OCI-M2 (cell line): ENCODE data around the gene ZKSCAN2.

Experiments used
- DNase-seq: peaks from one replicate; lab custom pipeline; 2025; ENCODE audit not compliant: unreplicated experiment; lab: John Stamatoyannopoulos, UW

The ZKSCAN2 gene

DNA sequence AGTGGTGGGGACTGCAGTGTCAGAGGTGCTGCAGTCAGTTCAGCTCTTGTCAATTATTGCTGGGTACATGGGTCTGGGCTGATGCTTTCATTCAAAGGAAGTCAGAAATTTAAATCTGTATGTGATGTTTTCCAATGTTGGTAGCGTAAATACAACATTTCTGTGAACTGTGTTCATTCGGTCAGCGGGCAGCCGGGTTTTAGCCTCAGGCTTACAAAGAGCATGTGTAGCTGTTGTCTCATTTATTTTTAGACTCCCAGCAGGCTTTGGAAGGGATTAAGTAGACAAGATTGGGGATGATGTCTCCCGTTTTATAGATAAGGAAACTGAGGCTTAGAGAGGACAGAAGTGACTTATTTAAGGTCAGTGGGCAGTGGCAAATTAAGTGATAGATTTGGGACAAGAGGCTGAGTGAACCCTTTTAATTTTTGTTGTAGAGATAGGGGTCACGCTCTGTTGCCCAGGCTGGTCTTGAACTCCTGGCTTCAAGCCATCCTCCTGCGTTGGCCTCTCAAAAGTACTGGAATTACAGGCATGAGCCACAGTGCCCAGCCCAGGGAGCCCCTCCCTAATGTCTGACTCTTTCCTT lies 32.8 kb downstream of the ZKSCAN2 start:
- no peak for DNase-seq

DNA sequence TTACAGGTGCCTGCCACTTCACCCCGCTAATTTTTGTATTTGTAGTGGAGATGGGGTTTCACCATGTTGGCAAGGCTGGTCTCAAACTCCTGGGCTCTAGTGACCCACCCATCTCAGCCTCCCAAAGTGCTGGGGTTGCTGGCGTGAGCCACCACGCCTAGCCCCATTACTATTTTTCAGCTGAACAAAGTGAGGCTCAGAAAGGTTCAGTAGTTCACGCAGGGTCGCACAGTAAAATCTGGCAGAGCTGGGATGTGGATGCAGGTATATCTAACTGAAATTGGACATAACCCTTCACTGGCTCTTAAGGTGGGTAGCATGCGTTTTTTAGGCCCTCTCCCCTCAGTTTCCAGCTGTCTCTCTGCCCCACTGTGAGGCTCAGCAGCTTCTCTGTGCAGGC lies 33.7 kb downstream of the ZKSCAN2 start:
- DNase-seq = no peak

DNA sequence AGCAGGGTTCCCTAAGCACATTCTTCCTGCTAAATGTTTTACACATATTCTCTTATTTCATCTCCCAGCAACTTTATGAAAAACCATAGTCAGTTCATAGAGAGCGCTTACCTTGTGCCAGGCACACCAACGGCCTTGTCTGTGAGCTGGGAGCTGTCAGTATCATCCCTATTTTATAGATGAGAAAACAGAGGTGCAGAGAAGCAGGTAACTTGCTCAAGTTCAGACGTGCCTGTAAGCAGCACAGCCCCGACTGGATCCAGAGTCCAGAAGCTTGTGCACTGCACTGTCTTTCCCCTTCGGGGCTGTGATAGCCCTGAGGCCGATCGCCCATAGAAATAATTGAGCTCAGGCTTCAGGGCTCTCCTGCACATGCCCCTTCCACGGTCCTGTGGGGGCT lies 34.7 kb downstream of the ZKSCAN2 start:
- no peak for DNase-seq

DNA sequence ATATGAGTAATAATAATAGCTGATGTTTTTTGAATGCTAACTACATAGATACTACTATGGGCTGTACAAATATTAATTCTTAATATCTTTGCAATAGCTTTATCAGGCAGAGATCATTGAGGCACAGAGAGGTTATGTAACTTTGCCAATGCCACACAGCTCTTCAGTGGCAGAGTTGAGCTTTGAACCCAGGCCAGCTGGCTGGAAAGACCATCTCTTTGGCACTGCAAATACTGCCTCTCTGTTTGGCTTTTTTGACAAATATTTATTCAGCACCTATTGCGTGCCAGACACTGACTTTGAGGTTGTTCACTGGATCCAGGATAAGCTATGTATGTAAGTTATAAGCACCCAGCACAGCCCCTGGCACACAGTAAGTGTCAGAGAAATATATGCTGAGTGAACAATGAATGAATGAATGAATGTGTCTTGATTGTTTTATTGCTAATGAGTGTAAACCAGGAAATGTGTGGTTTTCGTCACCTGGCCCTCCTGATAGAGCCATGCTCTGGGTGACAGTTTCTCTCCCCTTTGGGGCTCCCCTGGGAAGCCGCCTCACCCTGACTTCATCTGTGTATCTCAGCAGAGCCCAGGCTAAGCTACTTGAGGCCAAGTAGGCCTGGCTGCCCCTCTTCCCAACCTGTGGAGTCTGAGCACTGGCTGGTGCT lies 38.4 kb downstream of the ZKSCAN2 start:
- no peak for DNase-seq

DNA sequence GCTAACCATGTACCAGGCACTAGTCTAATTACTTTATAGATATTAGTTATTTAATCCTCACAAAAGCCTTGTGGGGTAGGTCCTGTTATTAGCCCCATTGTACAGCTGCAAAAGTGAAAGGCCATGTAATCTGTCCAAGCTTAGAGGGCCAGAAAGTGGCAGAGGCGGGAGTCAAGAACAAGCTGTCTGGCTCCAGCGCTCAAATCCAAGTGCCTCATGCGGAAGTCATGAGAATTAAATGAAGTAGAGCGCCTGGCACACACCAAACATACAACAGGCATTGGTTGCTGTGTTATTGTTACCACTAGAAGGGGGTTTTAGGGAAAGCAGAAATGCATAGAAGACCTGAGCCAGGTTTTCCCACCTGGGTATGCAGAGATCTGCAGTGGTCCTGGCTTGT lies 39.7 kb downstream of the ZKSCAN2 start:
- no peak for DNase-seq

DNA sequence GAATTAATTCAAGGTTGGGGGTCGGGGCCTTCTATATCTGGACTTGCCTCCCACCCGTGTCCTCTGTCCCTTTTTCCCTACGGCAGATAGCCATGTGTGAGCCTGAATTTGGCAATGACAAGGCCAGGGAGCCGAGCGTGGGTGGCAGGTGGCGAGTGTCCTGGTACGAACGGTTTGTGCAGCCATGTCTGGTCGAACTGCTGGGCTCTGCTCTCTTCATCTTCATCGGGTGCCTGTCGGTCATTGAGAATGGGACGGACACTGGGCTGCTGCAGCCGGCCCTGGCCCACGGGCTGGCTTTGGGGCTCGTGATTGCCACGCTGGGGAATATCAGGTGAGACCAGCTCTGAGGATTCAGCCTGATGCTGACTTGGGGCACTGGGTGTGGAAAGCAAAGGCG lies 40.5 kb downstream of the ZKSCAN2 start:
- DNase-seq = no peak

DNA sequence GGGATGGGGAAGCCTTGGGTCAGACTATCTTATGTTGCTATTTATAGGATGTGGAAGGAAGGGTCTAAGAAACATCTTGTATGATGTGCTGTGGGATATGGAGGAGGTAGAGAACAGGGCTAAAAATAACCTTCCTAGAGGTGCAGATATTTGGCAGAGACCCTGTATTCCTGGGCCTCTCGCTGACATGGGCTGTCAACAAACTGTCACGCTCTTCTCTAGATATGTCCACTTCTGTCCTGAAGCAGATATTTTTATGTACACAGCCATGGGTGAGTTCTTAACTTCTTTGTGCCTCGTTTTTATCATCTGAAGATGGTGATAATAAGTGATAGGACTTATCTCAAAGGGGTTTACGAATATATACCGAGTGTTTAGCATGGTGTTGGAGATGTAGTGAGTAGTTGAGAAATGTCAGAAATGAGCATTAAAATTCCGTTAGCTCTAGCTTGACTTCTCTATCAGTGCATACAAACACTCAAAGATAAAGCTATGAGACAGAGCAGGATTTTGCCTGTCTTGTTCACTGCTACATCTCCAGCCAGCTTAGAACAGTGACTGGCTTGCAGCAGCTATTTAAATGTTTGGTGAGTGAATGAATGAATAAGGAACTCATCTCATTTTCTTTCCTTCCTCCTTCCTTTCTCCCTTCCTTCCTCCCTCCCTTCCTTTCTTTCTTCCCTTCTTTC lies 43.8 kb downstream of the ZKSCAN2 start:
- DNase-seq = no peak

DNA sequence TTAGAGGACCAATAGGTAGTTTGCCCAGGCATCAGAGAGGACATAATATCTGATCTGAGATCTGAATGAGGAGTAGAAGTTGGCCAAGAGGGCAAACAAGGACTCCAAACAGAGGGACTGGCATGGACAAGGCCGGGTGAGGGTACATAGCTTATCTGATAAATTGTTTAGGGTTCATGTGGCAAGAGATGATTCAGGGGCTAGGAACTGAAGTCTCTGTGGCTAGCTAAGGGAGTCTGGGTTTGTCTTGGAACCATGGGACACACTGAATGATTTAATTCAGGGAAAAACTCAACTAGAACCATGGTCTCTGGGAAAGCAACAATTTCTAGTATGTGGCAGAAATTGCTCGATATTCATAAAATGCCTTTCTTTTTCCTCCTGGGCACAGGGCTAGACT lies 45.0 kb downstream of the ZKSCAN2 start:
- no peak for DNase-seq

DNA sequence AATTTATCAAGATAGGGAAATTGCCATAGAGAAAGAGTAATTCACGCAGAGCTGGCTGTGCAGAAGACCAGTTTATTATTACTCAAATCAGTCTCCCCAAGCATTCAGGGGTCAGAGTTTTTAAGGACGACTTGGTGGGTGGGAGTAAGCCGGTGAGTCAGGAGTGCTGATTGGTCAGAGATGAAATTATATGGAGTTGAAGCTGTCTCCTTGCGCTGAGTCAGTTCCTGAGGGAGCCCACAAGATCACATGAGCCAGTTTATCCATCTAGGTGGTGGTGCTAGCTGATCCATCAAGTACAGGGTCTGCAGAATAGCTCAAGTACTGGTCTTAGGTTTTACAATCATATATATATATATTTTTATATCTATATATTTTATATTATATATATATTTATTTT lies 46.9 kb downstream of the ZKSCAN2 start:
- DNase-seq = no peak

DNA sequence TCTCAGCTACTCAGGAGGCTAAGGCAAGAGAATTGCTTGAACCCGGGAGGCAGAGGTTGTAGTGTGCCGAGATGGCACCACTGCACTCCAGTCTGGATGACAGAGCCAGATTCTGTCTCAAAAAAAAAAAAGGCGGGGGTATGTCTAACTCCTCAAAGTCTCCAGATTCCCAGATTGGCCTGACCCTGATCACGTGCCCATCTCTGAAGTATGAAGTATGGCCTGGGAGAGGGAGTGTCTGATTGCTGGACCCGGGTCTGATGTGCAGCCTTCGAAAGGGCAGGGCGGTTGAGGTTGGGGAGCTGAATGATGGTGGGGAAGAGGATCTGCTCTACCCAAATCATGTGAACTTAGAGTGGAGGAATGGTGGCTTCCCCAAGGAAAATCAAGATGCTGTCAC lies 58.2 kb downstream of the ZKSCAN2 start:
- DNase-seq = no peak

DNA sequence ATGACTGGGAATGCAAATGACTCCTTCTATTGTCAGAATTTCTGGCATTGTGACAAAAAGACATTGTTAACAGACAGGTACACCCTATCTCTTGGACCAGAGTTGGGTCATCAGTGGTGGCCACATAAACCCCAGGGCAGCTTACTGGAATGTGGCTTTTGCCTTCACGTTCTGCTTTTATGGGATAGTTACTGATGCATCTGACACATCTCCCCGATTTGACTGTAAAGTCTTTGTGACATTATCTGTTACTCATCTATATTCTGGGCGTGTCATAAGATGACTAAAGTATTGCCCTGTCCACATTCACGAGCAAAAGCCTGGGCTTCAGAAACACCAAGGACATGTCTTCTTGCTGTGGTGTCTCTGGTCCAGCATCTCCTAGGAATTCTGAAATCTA lies 59.6 kb downstream of the ZKSCAN2 start:
- DNase-seq = no peak

DNA sequence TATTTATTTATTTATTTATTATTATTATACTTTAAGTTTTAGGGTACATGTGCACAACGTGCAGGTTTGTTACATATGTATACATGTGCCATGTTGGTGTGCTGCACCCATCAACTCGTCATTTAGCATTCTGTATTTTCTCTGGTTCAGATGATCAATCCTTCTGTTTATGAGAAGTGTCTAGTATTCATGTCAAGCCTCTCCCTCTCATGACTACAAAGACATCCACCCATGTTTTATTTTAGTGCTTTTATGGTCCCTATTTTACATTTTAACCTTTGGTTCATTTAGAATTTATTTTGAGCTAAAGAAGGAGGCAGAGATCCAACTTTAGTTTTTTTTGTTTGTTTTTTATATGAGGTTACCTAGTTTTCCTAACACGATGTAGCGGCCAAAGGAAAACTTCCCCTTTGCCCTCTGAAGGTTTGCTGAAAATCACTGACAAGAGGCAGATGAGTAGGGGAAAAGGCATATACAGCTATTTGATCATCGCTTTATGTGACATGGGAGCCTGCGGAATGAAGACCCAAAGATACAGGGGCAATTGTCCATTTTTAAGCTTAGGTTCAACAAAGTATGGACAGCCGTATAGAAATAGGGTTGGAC lies 63.3 kb downstream of the ZKSCAN2 start:
- DNase-seq = no peak

DNA sequence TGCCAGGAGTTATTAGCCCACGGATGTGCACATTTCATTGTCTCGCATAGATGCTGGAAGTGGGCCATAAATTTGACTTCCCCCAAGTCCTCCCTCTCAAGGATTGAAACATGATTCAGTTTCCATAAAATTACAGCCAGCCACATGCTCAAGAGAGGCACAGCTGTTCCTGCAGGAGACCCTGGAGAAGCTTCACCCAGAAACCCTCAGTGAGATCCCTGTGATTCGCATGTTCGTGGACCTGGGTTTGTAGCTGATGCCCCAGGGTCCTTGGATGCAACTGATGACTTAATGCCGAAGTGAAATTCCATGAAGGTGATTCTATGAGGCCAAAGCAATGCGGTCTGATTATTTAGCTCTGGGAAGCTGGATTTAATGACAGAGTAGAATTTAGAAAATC lies 65.5 kb downstream of the ZKSCAN2 start:
- DNase-seq = no peak

DNA sequence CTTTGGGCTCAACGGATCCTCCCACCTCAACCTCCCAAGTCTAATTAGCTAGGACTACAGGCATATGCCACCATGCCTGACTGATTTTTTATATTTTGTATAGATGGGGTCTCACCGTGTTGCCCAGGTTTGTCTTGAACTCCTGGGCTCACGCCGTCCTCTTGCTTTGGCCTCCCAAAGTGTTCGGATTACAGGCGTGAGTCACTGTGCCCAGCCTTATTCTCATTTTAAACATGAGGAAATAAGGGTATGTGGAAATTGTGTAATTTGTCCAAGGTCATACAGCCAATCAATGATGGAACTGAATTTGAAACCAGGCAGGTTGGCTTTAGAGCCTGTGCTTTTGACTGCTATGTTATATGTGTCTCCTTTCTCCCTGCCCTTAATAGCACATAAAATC lies 68.3 kb downstream of the ZKSCAN2 start:
- no peak for DNase-seq

DNA sequence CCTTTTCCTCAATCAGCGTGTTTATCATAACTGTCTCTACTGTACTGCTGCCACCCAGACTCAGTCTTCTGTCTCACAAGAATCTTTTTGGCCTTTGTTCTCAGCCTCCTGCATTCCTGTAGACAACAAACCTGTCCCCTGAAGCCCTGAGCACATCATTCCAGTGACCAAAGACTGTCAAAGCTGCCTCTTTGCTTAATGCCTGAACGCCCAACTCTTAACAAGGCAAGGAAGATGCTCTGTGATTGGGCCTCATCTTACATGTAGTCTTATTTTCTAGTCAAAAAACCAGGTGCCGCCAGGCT lies 70.2 kb downstream of the ZKSCAN2 start:
- no peak for DNase-seq
